Neural cell (in vitro differentiated cells): ENCODE data around the gene MYO9A.

Experiments used
- CTCF ChIP-seq: fragments of 450-650 bp; IDR thresholded peaks from 2 replicates; pipeline ENCODE4 v1.5.1; 2014; ENCODE audit warnings: antibody characterized with exemption, mild to moderate bottlenecking, moderate library complexity; ENCODE audit not compliant: poor library complexity, severe bottlenecking
- EP300 ChIP-seq: fragments of 450-650 bp; conservative IDR thresholded peaks from 2 replicates; pipeline ENCODE4 v1.6.1; 2014; ENCODE audit warnings: antibody characterized with exemption, mild to moderate bottlenecking, moderate library complexity; ENCODE audit not compliant: poor library complexity, severe bottlenecking
- MXI1 ChIP-seq: fragments of 450-650 bp; conservative IDR thresholded peaks from 2 replicates; pipeline ENCODE4 v1.6.1; 2014; ENCODE audit warnings: antibody characterized with exemption, mild to moderate bottlenecking; ENCODE audit not compliant: poor library complexity, severe bottlenecking
- POLR2AphosphoS5 ChIP-seq: IDR thresholded peaks from 2 replicates; pipeline ENCODE4 v1.6.1; 2012
- RAD21 ChIP-seq: fragments of 450-650 bp; conservative IDR thresholded peaks from 2 replicates; pipeline ENCODE4 v1.6.1; 2014; ENCODE audit warnings: antibody characterized with exemption, mild to moderate bottlenecking, moderate library complexity
- REST ChIP-seq: IDR thresholded peaks from 2 replicates; pipeline ENCODE4 v1.6.1; 2012; ENCODE audit warnings: borderline replicate concordance
- SMC3 ChIP-seq: fragments of 450-650 bp; conservative IDR thresholded peaks from 2 replicates; pipeline ENCODE4 v1.6.1; 2014; ENCODE audit warnings: antibody characterized with exemption, mild to moderate bottlenecking, moderate library complexity; ENCODE audit not compliant: poor library complexity

DNA sequence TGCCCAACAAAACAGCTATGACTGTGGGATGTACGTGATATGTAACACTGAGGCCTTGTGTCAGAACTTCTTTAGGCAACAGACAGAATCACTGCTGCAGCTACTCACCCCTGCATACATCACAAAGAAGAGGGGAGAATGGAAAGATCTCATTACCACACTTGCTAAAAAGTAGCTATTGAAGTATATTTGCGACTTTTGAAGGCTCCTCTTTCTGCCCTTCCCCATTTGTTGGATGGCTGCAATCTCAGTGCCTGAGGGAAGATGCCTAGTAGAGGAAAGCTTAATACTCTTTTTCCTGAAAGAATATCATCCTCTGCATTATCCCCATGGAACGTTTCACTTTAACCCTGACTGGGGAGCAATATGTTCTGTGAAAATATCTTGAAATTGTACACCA lies 22.1 kb upstream of the MYO9A start:
- TF ChIP-seq CTCF (no peak), POLR2AphosphoS5 (no peak), REST (no peak), MXI1 (no peak), RAD21 (no peak), EP300 (no peak), SMC3 (no peak)
